GM20000 (cell line): Measurements from ENCODE around the gene ITPA.

Experiments
- DNase-seq: peaks from one replicate; pipeline ENCODE4 v3.0.0; 2012; ENCODE audit warnings: low spot score
- TF ChIP-seq, protein P1 (sequence below): IDR thresholded peaks from 2 replicates; pipeline ENCODE4 v1.5.1; 2012; ENCODE audit warnings: mild to moderate bottlenecking, control low read depth; ENCODE audit errors: extremely low read depth, missing control alignments

ITPA gene

DNA sequence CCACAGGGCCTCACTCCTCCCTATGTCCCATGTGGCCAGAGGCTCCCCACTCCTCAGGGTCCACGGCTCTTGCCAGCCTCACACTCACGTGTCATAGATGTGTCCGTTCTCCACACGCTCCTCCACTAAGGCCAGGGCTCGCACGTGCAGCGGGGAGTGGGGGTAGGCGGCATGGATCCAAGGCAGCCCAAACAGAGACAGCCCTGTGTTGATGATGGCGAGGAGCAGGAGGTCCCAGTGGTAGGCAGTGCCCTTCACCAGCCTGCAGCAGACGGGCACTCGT, 19.4 kb downstream of the ITPA start:
- DNase-seq: no peak
- TF ChIP-seq, protein P1, sequence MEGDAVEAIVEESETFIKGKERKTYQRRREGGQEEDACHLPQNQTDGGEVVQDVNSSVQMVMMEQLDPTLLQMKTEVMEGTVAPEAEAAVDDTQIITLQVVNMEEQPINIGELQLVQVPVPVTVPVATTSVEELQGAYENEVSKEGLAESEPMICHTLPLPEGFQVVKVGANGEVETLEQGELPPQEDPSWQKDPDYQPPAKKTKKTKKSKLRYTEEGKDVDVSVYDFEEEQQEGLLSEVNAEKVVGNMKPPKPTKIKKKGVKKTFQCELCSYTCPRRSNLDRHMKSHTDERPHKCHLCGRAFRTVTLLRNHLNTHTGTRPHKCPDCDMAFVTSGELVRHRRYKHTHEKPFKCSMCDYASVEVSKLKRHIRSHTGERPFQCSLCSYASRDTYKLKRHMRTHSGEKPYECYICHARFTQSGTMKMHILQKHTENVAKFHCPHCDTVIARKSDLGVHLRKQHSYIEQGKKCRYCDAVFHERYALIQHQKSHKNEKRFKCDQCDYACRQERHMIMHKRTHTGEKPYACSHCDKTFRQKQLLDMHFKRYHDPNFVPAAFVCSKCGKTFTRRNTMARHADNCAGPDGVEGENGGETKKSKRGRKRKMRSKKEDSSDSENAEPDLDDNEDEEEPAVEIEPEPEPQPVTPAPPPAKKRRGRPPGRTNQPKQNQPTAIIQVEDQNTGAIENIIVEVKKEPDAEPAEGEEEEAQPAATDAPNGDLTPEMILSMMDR: no peak

DNA sequence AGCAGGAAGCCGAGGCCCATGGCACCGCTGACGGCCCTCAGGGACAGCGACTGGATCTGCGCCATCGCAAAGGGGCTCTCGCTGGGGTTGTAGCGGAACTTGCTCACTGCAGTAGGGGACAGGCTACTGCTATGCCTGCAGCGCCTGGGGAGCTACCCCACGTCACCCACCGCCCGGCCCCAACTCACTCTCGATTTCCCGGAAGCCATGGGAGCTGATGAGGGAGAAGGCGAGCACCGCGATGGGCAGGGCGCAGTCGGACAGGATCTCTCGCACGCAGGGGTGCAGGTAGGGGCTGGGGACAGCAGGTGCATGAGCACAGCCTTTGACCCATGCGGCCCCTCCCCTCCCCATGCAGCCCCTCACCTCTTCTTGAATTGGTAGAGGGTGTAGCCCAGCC, 19.9 kb downstream of the ITPA start:
- DNase-seq: no peak
- TF ChIP-seq, protein P1: no peak

DNA sequence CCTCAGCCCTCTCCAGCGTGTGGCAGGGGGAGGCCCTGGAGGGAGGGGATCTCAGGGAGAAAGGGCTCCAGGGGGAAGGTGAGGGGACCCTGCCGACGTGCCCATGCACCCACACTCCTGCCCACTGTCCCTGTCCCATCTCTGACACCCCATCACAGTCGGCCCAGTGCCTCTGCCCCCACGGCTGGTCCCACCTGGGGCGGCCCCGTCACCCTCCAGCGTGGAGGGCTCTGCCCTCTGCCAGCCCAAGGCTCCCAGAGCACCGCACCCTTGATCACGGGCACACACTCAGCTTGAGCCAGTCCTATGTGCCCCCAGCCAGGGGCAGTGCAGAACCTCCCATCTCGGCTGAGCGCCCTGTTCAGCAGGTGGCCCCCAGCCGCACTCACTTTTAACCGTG, 20.5 kb downstream of the ITPA start:
- TF ChIP-seq, protein P1: no peak
- DNase-seq: no peak

DNA sequence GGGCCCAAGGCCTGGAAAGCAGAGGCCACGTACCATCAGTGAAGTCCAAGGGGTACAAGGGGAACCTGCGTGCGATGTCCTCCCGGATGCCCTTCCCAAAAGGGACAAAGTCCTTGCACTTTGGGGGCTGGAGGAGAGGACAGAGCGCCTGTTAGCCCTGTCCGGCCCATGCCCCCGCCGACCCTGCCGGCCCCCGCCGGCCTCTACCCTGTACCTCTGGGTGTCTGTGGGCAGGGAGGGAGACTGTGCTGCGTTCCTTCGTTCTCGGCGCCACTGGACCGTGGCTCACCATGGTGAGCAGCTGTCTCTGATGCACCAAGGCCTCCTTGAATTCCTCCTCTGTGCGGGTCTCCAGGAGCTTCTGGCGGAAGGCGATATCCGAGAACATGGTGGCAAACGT, 21.8 kb downstream of the ITPA start:
- DNase-seq: no peak
- TF ChIP-seq, protein P1: no peak

DNA sequence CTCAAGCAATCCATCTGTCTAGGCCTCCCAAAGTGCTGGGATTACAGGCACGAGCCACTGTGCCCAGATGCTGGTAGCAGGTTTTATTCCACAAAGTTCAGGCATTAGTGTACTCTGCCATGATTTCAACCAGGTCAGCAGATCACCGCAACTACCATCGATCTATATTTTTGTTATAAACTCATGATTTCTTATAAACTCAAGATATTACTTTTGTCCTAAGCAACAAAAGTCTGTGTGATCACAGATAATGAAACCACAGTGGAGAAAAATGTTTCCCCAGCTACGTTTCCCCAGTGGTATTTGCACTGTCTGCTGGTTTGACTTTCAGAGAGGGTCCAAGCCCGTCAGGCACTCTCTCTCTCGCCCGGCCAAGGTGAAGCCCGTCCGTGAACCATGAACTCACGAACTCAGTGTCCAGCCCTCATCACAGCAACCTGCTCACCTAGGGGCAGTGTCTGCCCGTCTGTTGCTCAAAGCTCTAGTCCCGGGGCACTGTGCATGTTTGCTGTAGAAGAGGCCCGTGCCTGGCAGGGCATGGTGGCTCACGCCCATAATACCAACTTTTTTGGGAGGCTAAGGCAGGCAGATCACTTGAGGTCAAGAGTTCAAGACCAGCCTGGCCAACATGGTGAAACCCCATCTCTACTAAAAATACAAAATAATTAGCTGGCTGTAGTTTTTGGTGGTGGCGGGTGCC, 22.7 kb downstream of the ITPA start:
- no peak for DNase-seq
- TF ChIP-seq, protein P1: no peak

DNA sequence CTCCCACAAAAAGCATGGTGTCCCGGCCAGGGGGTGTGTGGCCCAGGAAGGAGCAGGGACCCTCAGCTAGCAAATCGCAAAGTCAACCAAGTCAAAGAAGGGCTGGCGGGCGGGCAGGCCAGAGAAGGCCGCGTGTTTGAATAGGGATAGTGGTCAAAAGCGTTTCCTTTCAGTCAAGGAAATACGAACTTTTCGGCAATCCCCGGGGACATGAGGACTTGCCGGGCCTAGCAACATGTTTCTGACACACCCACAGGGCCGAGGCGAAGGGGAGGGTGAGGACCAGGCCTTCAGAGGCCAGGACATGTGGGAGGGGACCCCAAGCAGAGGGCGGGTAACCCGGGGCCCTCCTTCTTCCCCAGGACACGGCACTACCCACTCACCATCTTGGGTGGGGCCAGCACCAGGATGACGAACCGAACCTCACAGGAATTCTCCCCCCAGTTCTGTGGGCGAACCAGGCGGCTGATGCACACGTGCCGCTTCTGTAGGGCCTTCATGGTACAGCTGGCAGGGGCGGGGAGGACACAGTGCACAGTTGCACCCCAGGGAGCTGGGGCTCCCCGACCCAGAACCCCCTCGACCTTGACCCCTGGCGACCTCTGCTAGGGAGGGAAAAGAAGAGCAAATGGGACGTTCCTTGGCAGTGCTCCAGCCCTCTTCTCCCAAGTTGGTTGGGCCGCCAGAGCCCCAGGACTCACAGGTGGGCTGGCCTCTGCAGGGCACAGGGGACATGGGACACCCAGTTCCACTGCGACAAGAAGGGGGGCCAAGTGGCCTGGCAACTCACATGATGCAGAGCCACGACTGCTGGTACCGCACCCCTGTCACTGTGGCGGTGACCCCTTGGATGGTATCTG, 24.1 kb downstream of the ITPA start:
- no peak for DNase-seq
- TF ChIP-seq, protein P1: no peak

DNA sequence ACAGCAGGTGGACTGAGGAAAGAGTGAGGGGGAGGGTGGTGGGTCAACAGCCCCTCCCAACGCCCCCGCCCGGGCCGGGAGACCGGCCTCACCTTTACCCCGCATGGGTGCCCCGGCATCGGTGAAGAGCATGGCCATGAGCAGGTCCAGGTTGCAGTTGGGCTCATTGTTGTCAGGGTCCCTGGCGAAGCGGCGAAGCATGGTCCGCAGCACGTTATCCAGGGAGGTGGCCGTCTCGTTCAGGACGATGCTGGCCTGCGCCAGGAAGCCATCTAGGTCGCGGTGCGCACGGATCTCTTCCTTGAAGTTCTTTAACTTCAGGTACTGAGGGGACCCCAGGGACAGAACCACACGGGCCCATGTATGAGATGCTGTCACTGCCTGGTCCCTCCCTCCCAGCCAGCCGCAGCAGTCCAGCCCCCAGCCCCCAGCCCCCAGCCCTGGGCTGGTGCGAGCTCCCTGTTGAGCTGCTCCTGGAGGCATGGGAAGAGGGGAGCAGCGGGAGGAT, 24.7 kb downstream of the ITPA start:
- TF ChIP-seq, protein P1: no peak
- no peak for DNase-seq
